OCI-LY3 (cell line): ENCODE results near the gene KLHL29.

Experiments
- H2AFZ ChIP-seq: fragments of 200-600, 300-600 bp; shearing (Covaris generic); 2 replicates; pipeline ENCODE4 v1.6.0; 2014; ENCODE audit warnings: antibody characterized with exemption, low read depth, low read length
- H3K27ac ChIP-seq: fragments of 200-600, 300-600 bp; sonication (generic); 2 replicates; pipeline ENCODE4 v1.5.1; 2014; ENCODE audit warnings: mild to moderate bottlenecking, low read length, moderate library complexity, mixed read lengths
- H3K27me3 ChIP-seq: fragments of 200-600, 300-600 bp; sonication (generic); 2 replicates; pipeline ENCODE4 v1.6.1; 2014; ENCODE audit warnings: low read depth, low read length, mixed read lengths
- H3K36me3 ChIP-seq: fragments of 200-600, 300-600 bp; sonication (generic); replicated peaks from 2 replicates; pipeline ENCODE3; 2014; ENCODE audit warnings: low read depth, low read length, mixed read lengths
- H3K4me1 ChIP-seq: fragments of 300-600, 200-600 bp; sonication (generic); 2 replicates; pipeline ENCODE4 v1.6.1; 2014; ENCODE audit warnings: low read length, mixed read lengths
- H3K4me2 ChIP-seq: fragments of 200-600, 300-600 bp; sonication (generic); 2 replicates; pipeline ENCODE4 v1.6.1; 2014; ENCODE audit warnings: low read length, mixed read lengths
- H3K4me3 ChIP-seq: fragments of 300-600, 200-600 bp; sonication (generic); 2 replicates; pipeline ENCODE4 v1.5.1; 2014; ENCODE audit warnings: antibody characterized with exemption, mild to moderate bottlenecking, low read length, moderate library complexity
- H3K79me2 ChIP-seq: fragments of 300-600, 200-600 bp; shearing (Covaris generic); 2 replicates; pipeline ENCODE4 v1.6.1; 2014; ENCODE audit warnings: mild to moderate bottlenecking, low read length, mixed read lengths
- H3K9ac ChIP-seq: fragments of 300-600, 200-600 bp; shearing (Covaris generic); 2 replicates; pipeline ENCODE4 v1.6.0; 2014; ENCODE audit warnings: mild to moderate bottlenecking, low read length, moderate library complexity
- H3K9me3 ChIP-seq: fragments of 200-600, 300-600 bp; shearing (Covaris generic); 2 replicates; pipeline ENCODE4 v1.6.1; 2014; ENCODE audit warnings: low read length, mixed read lengths; ENCODE audit not compliant: insufficient read depth
- H4K20me1 ChIP-seq: fragments of 200-600, 300-600 bp; sonication (generic); 2 replicates; pipeline ENCODE4 v1.6.1; 2016; ENCODE audit warnings: low read length, mixed read lengths; ENCODE audit not compliant: insufficient read depth
- EZH2phosphoT487 ChIP-seq: fragments of 200-600 bp; shearing (Covaris generic); IDR thresholded peaks from 2 replicates; pipeline ENCODE4 v1.6.1; 2018; ENCODE audit warnings: antibody characterized with exemption, mixed run types, low read depth
- TF ChIP-seq, protein P1 (sequence below): fragments of 200-600, 300-600 bp; sonication (generic); IDR thresholded peaks from 2 replicates; pipeline ENCODE4 v1.5.1; 2014; ENCODE audit warnings: antibody characterized with exemption, low read length, low read depth

The KLHL29 gene

DNA sequence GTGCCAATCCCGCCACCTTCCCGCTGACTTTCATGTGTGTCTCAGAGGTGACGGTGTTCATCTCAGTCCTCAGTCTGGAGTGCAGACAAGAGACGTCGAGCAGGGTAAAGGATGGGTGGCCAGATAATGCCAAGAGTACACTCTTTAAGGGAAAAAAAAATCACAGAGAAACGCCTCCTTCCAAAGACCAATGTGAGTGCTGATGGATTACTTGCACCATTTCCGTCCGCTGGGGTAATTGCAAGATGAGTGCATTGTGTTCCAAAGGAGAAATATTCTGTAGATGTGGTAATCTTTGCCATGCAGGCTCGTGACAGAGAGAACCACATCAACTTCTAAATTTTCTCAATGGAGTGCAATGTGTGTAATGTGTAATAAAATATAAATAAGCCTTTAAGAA, 81.0 kb downstream of the KLHL29 start:
- H3K4me1 ChIP-seq, result no peaks in the 10 kb centered on the region
- no peak overlapping the region for H3K9ac ChIP-seq
- H3K27ac ChIP-seq, result no peak overlapping the region
- no peak overlapping the region for H3K4me3 ChIP-seq
- peaks cover 27% of the 10 kb centered on the region for H3K27me3 ChIP-seq
- TF ChIP-seq, protein P1, sequence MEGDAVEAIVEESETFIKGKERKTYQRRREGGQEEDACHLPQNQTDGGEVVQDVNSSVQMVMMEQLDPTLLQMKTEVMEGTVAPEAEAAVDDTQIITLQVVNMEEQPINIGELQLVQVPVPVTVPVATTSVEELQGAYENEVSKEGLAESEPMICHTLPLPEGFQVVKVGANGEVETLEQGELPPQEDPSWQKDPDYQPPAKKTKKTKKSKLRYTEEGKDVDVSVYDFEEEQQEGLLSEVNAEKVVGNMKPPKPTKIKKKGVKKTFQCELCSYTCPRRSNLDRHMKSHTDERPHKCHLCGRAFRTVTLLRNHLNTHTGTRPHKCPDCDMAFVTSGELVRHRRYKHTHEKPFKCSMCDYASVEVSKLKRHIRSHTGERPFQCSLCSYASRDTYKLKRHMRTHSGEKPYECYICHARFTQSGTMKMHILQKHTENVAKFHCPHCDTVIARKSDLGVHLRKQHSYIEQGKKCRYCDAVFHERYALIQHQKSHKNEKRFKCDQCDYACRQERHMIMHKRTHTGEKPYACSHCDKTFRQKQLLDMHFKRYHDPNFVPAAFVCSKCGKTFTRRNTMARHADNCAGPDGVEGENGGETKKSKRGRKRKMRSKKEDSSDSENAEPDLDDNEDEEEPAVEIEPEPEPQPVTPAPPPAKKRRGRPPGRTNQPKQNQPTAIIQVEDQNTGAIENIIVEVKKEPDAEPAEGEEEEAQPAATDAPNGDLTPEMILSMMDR, result no peak
- no peak for TF ChIP-seq EZH2phosphoT487
- H2AFZ ChIP-seq, result no peak overlapping the region
- H3K36me3 ChIP-seq, result no peaks in the 10 kb centered on the region
- no peaks in the 10 kb centered on the region for H3K9me3 ChIP-seq
- H3K79me2 ChIP-seq, result no peaks in the 10 kb centered on the region
- no peak overlapping the region for H3K4me2 ChIP-seq
- H4K20me1 ChIP-seq, result no peaks in the 10 kb centered on the region

DNA sequence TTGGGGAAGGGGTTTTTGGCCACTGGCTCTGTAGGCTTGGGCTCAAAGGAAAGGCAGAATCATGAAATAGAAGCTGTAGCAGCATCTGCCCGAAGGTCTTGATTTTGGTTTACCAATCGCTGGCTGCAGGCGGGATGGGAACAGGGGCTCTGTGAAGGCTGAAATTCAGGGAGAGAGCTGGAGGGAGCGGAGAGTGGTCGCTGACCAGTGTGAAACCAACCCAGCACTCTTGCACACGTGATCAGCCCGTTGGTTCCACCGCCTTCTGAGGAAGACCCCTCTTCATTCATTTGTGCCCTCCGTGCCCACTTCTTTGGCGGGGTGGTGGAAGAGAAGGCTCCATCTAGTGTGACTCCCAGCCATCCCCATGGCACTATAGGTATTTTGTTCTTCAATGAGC, 82.6 kb downstream of the KLHL29 start:
- Histone ChIP-seq H3K4me3 (no peak overlapping the region), H3K36me3 (no peaks in the 10 kb centered on the region), H3K4me2 (no peak overlapping the region), H2AFZ (no peak overlapping the region), H3K9me3 (no peaks in the 10 kb centered on the region), H3K79me2 (no peaks in the 10 kb centered on the region), H3K27me3 (peaks cover 21% of the 10 kb centered on the region), H3K9ac (no peak overlapping the region), H3K27ac (no peak overlapping the region), H4K20me1 (no peaks in the 10 kb centered on the region), H3K4me1 (no peaks in the 10 kb centered on the region)
- TF ChIP-seq EZH2phosphoT487, result no peak
- TF ChIP-seq, protein P1, result no peak

DNA sequence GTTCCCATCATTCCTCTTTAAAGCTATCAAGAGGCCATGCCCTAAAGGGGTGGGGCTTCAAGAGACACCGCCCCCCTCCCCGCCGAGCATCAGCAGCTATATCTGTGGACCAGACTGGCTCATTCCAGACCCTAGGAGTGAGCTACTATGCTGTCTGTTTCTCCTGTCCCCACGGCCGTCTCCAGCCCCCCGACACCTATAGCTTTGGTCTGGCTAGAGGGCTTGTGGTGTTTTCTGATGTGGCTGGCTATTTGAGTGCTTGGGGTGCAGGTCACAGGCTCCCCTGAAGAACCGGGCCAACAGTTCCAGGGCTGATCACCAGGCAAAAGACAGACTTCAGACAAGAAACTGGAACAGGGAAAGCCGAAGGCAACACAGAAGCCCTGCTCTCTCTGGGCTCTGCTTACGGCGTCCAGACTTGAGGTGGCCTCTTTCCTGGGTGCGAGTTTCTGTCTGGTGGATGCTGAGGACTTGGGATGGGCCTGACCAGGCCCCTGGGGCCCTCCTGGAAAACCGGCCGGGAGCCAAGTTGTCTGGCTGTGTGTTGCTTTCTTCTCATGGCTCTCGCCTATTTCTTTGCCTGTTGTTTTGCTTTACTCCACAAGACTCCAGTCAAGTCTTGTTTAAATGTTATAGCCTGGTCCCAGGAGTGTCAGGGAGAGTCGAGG, 83.6 kb downstream of the KLHL29 start:
- no peaks in the 10 kb centered on the region for H3K36me3 ChIP-seq
- H3K79me2 ChIP-seq, result no peaks in the 10 kb centered on the region
- TF ChIP-seq EZH2phosphoT487, result no peak
- TF ChIP-seq, protein P1, result no peak
- H3K27ac ChIP-seq, result no peak overlapping the region
- no peaks in the 10 kb centered on the region for H3K4me1 ChIP-seq
- no peak overlapping the region for H3K9ac ChIP-seq
- H3K4me2 ChIP-seq, result no peak overlapping the region
- H3K4me3 ChIP-seq, result no peak overlapping the region
- no peaks in the 10 kb centered on the region for H3K9me3 ChIP-seq
- H3K27me3 ChIP-seq, result peaks cover 22% of the 10 kb centered on the region
- no peak overlapping the region for H2AFZ ChIP-seq
- no peaks in the 10 kb centered on the region for H4K20me1 ChIP-seq

DNA sequence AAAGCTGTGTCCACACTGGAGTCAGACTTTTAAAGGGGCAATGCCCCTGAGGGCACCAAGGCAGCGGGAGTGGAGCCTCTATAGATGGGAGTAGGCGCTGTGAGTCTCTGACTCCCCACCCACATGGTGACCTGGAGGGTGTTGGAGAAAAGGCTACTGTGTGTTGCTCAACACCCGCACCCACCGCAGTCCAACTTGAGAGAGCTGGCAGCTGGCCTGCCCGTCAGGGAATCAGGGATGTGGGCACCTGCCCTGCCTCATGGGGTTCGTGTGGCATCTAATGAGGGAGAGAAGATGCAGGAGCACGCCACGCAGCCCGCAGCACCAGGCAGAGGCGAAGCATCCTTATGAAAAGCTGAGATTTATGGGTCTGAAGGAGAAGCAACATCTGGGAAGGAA, 84.2 kb downstream of the KLHL29 start:
- TF ChIP-seq, protein P1, result no peak
- no peak for TF ChIP-seq EZH2phosphoT487
- Histone ChIP-seq H3K9me3 (no peaks in the 10 kb centered on the region), H4K20me1 (no peaks in the 10 kb centered on the region), H3K4me3 (no peak overlapping the region), H3K4me1 (no peaks in the 10 kb centered on the region), H3K27me3 (peaks cover 17% of the 10 kb centered on the region), H2AFZ (no peak overlapping the region), H3K27ac (no peak overlapping the region), H3K4me2 (no peak overlapping the region), H3K79me2 (no peaks in the 10 kb centered on the region), H3K36me3 (no peaks in the 10 kb centered on the region), H3K9ac (no peak overlapping the region)
